ENCODE results near the gene PRPSAP2.
"Not testable (repeated sequence)": the region's sequence is repeated elsewhere in the genome, so short reads cannot be mapped to it uniquely, and the experiment has no call there.

PRPSAP2 gene

GRCh38 chr17:18944646-18945045 is 86.7 kb downstream of the PRPSAP2 start:
- DNase-seq (ENCODE audit: low read depth, low spot score), result no peak

- no peak for DNase-seq (ENCODE audit: low read depth, low spot score)
These were observed 88.6 kb downstream of the PRPSAP2 start for GRCh38 chr17:18946536-18946935.

- no peak for DNase-seq (ENCODE audit: low read depth, low spot score)
These were observed 89.9 kb downstream of the PRPSAP2 start for GRCh38 chr17:18947866-18948265.

- no peak for DNase-seq (ENCODE audit: low read depth, low spot score)
These were observed 90.6 kb downstream of the PRPSAP2 start for GRCh38 chr17:18948476-18949006.

GRCh38 chr17:18949566-18949965 is 91.6 kb downstream of the PRPSAP2 start:
- no peak for DNase-seq (ENCODE audit: low read depth, low spot score)

GRCh38 chr17:18950346-18950745 is 92.4 kb downstream of the PRPSAP2 start:
- no peak for DNase-seq (ENCODE audit: low read depth, low spot score)

- no peak for DNase-seq (ENCODE audit: low read depth, low spot score)
These were observed 93.3 kb downstream of the PRPSAP2 start for GRCh38 chr17:18950944-18951905.

GRCh38 chr17:18951941-18952842 is 94.3 kb downstream of the PRPSAP2 start, which contains the start of gene SLC5A10:
Gene SLC5A10, plus strand, starts transcription at chr17:18952165. Its CDS starts 41 bp downstream, at chr17:18952206.
- DNase-seq (ENCODE audit: low read depth, low spot score), result no peak

GRCh38 chr17:18953231-18953728 is 95.3 kb downstream of the PRPSAP2 start:
- no peak for DNase-seq (ENCODE audit: low read depth, low spot score)

GRCh38 chr17:18954321-18954720 is 96.4 kb downstream of the PRPSAP2 start:
- DNase-seq (ENCODE audit: low read depth, low spot score), result no peak

- no peak for DNase-seq (ENCODE audit: low read depth, low spot score)
These were observed 97.1 kb downstream of the PRPSAP2 start for GRCh38 chr17:18955009-18955408.

- DNase-seq (ENCODE audit: low read depth, low spot score), result not testable (repeated sequence)
These were observed 98.1 kb downstream of the PRPSAP2 start for GRCh38 chr17:18956021-18956420.

GRCh38 chr17:18956581-18956980 is 98.7 kb downstream of the PRPSAP2 start:
- no peak for DNase-seq (ENCODE audit: low read depth, low spot score)

- DNase-seq (ENCODE audit: low read depth, low spot score), result no peak
These were observed 99.9 kb downstream of the PRPSAP2 start for GRCh38 chr17:18957831-18958230.

- no peak for DNase-seq (ENCODE audit: low read depth, low spot score)
These were observed 100.7 kb downstream of the PRPSAP2 start for GRCh38 chr17:18958611-18959010.

GRCh38 chr17:18959071-18959844 is 101.3 kb downstream of the PRPSAP2 start:
- DNase-seq (ENCODE audit: low read depth, low spot score), result no peak

- no peak for DNase-seq (ENCODE audit: low read depth, low spot score)
These were observed 101.9 kb downstream of the PRPSAP2 start for GRCh38 chr17:18959845-18960240.

GRCh38 chr17:18960241-18960665 is 102.3 kb downstream of the PRPSAP2 start:
- DNase-seq (ENCODE audit: low read depth, low spot score), result no peak

- no peak for DNase-seq (ENCODE audit: low read depth, low spot score)
These were observed 103.0 kb downstream of the PRPSAP2 start for GRCh38 chr17:18960803-18961511.
